H1 (cell line): ENCODE measurements around the gene CALD1. TPM values are rescaled to one million over a fixed set of nuclear protein-coding genes. Genes with fewer than 3 reads are reported as not detected.

Experiments used
- CTCF ChIA-PET: fragments of 300-600 bp; sonication (Branson Sonifier 250); formaldehyde crosslinking; loops from one replicate; lab custom pipeline; 2021; ENCODE audit not compliant: partially characterized antibody; lab: Charles Lee
- POLR2A ChIA-PET: fragments of 300-600 bp; sonication (Branson Sonifier 250); formaldehyde crosslinking; loops from one replicate; lab custom pipeline; 2021; ENCODE audit warnings: inconsistent platforms; ENCODE audit not compliant: partially characterized antibody; lab: Charles Lee
- DNase-seq, 2 experiments: peaks; one replicate each; pipeline versions ENCODE4 v3.0.0 to v3.0.0-alpha.2; 2010 to 2022; ENCODE audit warnings: low spot score in 2 of 2, low read depth in 1 of 2, mixed read lengths in 1 of 2
- FAIRE-seq: peaks from 2 replicates; lab custom pipeline; 2011; peaks lifted over from hg19 to GRCh38; lab: Jason Lieb, UNC
- H2AFZ ChIP-seq: 2 replicates; pipeline ENCODE4 v1.8.1; 2012; ENCODE audit warnings: low read length, inconsistent platforms
- H2AK5ac ChIP-seq: 2 replicates; pipeline ENCODE4 v1.6.1; 2013; ENCODE audit warnings: low read depth, low read length
- H2BK120ac ChIP-seq: replicated peaks from 2 replicates; pipeline ENCODE3; 2013; ENCODE audit warnings: low read depth, low read length, inconsistent platforms
- H2BK12ac ChIP-seq: 2 replicates; pipeline ENCODE4 v1.6.1; 2013; ENCODE audit warnings: low read depth, low read length
- H2BK15ac ChIP-seq: 2 replicates; pipeline ENCODE4 v1.6.1; 2013; ENCODE audit warnings: low read length
- H2BK20ac ChIP-seq: 2 replicates; pipeline ENCODE4 v1.6.1; 2013; ENCODE audit warnings: low read length
- H2BK5ac ChIP-seq: 2 replicates; pipeline ENCODE4 v1.6.1; 2013; ENCODE audit warnings: low read depth, low read length
- H3K14ac ChIP-seq: 2 replicates; pipeline ENCODE4 v1.6.1; 2013; ENCODE audit warnings: inconsistent platforms; ENCODE audit not compliant: insufficient read length
- H3K18ac ChIP-seq: 2 replicates; pipeline ENCODE4 v1.6.1; 2013; ENCODE audit warnings: low read length; ENCODE audit errors: extremely low read depth
- H3K23ac ChIP-seq: 2 replicates; pipeline ENCODE4 v1.6.1; 2013; ENCODE audit warnings: inconsistent platforms; ENCODE audit not compliant: insufficient read length
- H3K23me2 ChIP-seq: 2 replicates; pipeline ENCODE4 v1.6.1; 2013; ENCODE audit warnings: low read depth, low read length
- H3K27ac ChIP-seq: 2 replicates; pipeline ENCODE4 v1.6.1; 2011; ENCODE audit warnings: low read depth, low read length, inconsistent platforms
- H3K27me3 ChIP-seq, 4 experiments: replicated peaks in 1 of 4; 1 replicate in 1 of 4; 2 replicates in 3 of 4; pipeline versions ENCODE4 v1.6.1 to v1.8.1; 2011 to 2013; ENCODE audit warnings: low read length in 3 of 4, mild to moderate bottlenecking in 3 of 4, inconsistent platforms in 2 of 4, mixed read lengths in 2 of 4, moderate library complexity in 1 of 4; ENCODE audit not compliant: control insufficient read depth in 3 of 4, insufficient read depth in 3 of 4; ENCODE audit errors: extremely low read depth in 1 of 4
- H3K36me3 ChIP-seq, 4 experiments: 2 replicates each; pipeline versions ENCODE4 v1.6.1 to v1.8.1; 2011 to 2013; ENCODE audit warnings: mild to moderate bottlenecking in 4 of 4, low read length in 3 of 4, moderate library complexity in 2 of 4, control low read depth in 1 of 4, inconsistent platforms in 1 of 4; ENCODE audit not compliant: insufficient read depth in 4 of 4, control insufficient read depth in 2 of 4
- H3K4ac ChIP-seq: replicated peaks from 2 replicates; pipeline ENCODE3; 2013; ENCODE audit warnings: low read length, low read depth, mixed read lengths, inconsistent platforms; ENCODE audit not compliant: insufficient read length
- H3K4me1 ChIP-seq, 4 experiments: replicated peaks in 1 of 4; 1 replicate in 1 of 4; 2 replicates in 3 of 4; pipeline versions ENCODE4 v1.6.1 to v1.8.1; 2011 to 2013; ENCODE audit warnings: low read length in 3 of 4, inconsistent platforms in 2 of 4, mixed read lengths in 1 of 4; ENCODE audit not compliant: insufficient read depth in 4 of 4, control insufficient read depth in 3 of 4
- H3K4me2 ChIP-seq, 2 experiments: 2 replicates each; pipeline versions ENCODE4 v1.6.1 to v1.8.1; 2011 to 2013; ENCODE audit warnings: low read depth in 2 of 2, low read length in 2 of 2, control low read depth in 1 of 2, inconsistent platforms in 1 of 2, mild to moderate bottlenecking in 1 of 2; ENCODE audit not compliant: insufficient read depth in 1 of 2
- H3K4me3 ChIP-seq, 4 experiments: fragments of 200-600, 300-600 bp in 1 of 4; sonication (generic), shearing (Covaris generic), sonication (Bioruptor Twin) in 1 of 4; 2 replicates each; pipeline versions ENCODE4 v1.5.1 to v1.8.1; 2011 to 2016; ENCODE audit warnings: low read length in 4 of 4, low read depth in 3 of 4, control low read depth in 2 of 4, inconsistent platforms in 2 of 4, mild to moderate bottlenecking in 2 of 4, mixed read lengths in 1 of 4, moderate library complexity in 1 of 4; ENCODE audit not compliant: insufficient read depth in 2 of 4; ENCODE audit errors: extremely low read depth in 1 of 4
- H3K56ac ChIP-seq: replicated peaks from 2 replicates; pipeline ENCODE3; 2013; ENCODE audit warnings: low read depth, mild to moderate bottlenecking, mixed read lengths, low read length, inconsistent platforms; ENCODE audit not compliant: insufficient read length
- H3K79me1 ChIP-seq: 2 replicates; pipeline ENCODE4 v1.6.1; 2013; ENCODE audit warnings: low read depth, low read length, control low read depth
- H3K79me2 ChIP-seq, 2 experiments: 2 replicates each; pipeline versions ENCODE4 v1.6.1 to v1.8.1; 2012 to 2013; ENCODE audit warnings: low read length in 2 of 2, mild to moderate bottlenecking in 2 of 2, inconsistent platforms in 1 of 2; ENCODE audit not compliant: insufficient read depth in 2 of 2, control insufficient read depth in 1 of 2
- H3K9ac ChIP-seq, 4 experiments: replicated peaks in 1 of 4; 1 replicate in 1 of 4; 2 replicates in 3 of 4; pipeline versions ENCODE4 v1.6.1 to v1.8.1; 2011 to 2013; ENCODE audit warnings: low read depth in 3 of 4, low read length in 3 of 4, control low read depth in 2 of 4, mild to moderate bottlenecking in 2 of 4, moderate library complexity in 2 of 4, inconsistent platforms in 1 of 4; ENCODE audit errors: extremely low read depth in 1 of 4
- H3K9me3 ChIP-seq, 2 experiments: 2 replicates each; pipeline versions ENCODE4 v1.6.1 to v1.8.1; 2012 to 2013; ENCODE audit warnings: mild to moderate bottlenecking in 2 of 2, moderate library complexity in 2 of 2, control low read depth in 1 of 2, inconsistent platforms in 1 of 2, low read depth in 1 of 2, low read length in 1 of 2, mixed read lengths in 1 of 2; ENCODE audit not compliant: insufficient read depth in 2 of 2
- H4K20me1 ChIP-seq, 2 experiments: replicated peaks in 1 of 2; 2 replicates each; pipeline versions ENCODE3 to v1.8.1; 2011 to 2013; ENCODE audit warnings: inconsistent platforms in 2 of 2, low read length in 2 of 2, mild to moderate bottlenecking in 1 of 2; ENCODE audit not compliant: insufficient read depth in 2 of 2, control insufficient read depth in 1 of 2
- H4K5ac ChIP-seq: 2 replicates; pipeline ENCODE4 v1.6.1; 2013; ENCODE audit warnings: low read length, low read depth, mixed read lengths, inconsistent platforms; ENCODE audit not compliant: insufficient read length
- H4K8ac ChIP-seq: 2 replicates; pipeline ENCODE4 v1.8.0; 2013; ENCODE audit warnings: mild to moderate bottlenecking, moderate library complexity, low read length, inconsistent platforms; ENCODE audit not compliant: insufficient read depth; ENCODE audit errors: extremely low read depth
- H4K91ac ChIP-seq: replicated peaks from 2 replicates; pipeline ENCODE3; 2013; ENCODE audit warnings: low read length, mixed read lengths, inconsistent platforms; ENCODE audit not compliant: insufficient read length
- ASH2L ChIP-seq: fragments of 200-600, 300-600 bp; sonication (generic); IDR thresholded peaks from one replicate; pipeline ENCODE4 v1.7.1; 2017; ENCODE audit warnings: low read length
- ATF3 ChIP-seq: IDR thresholded peaks from 2 replicates; pipeline ENCODE4 v1.6.1; 2011; ENCODE audit warnings: low read depth, mild to moderate bottlenecking, low read length; ENCODE audit not compliant: insufficient read depth
- BCL11A ChIP-seq, 2 experiments: IDR thresholded peaks; one replicate each; pipeline ENCODE4 v1.6.1; 2011; ENCODE audit warnings: low read depth in 2 of 2, low read length in 2 of 2, mild to moderate bottlenecking in 2 of 2
- CREB1 ChIP-seq: IDR thresholded peaks from 2 replicates; pipeline ENCODE4 v1.6.1; 2012; ENCODE audit warnings: inconsistent platforms
- E2F6 ChIP-seq: IDR thresholded peaks from 2 replicates; pipeline ENCODE4 v1.6.1; 2012; ENCODE audit warnings: inconsistent platforms
- GABPA ChIP-seq: IDR thresholded peaks from 2 replicates; pipeline ENCODE4 v1.6.1; 2011; ENCODE audit warnings: mild to moderate bottlenecking, low read length, moderate library complexity, borderline replicate concordance; ENCODE audit not compliant: insufficient read depth
- GTF2F1 ChIP-seq: IDR thresholded peaks from 2 replicates; pipeline ENCODE4 v1.6.1; 2012; ENCODE audit warnings: low read depth, low read length, improper control_type of control experiment, borderline replicate concordance
- MAX ChIP-seq: IDR thresholded peaks from 2 replicates; pipeline ENCODE4 v1.6.1; 2012; ENCODE audit warnings: inconsistent platforms
- POU5F1 ChIP-seq: IDR thresholded peaks from 2 replicates; pipeline ENCODE4 v1.6.1; 2011; ENCODE audit warnings: low read depth, mild to moderate bottlenecking, low read length, moderate library complexity
- RBBP5 ChIP-seq: IDR thresholded peaks from 2 replicates; pipeline ENCODE4 v1.7.1; 2012; ENCODE audit warnings: low read depth, mild to moderate bottlenecking, inconsistent platforms, low read length, moderate library complexity, borderline replicate concordance
- RXRA ChIP-seq: IDR thresholded peaks from 2 replicates; pipeline ENCODE4 v1.6.1; 2011; ENCODE audit warnings: low read depth, mild to moderate bottlenecking, low read length, moderate library complexity; ENCODE audit not compliant: insufficient read depth
- SIX5 ChIP-seq: IDR thresholded peaks from 2 replicates; pipeline ENCODE4 v1.6.1; 2011; ENCODE audit warnings: mild to moderate bottlenecking, low read depth, low read length
- SP1 ChIP-seq: IDR thresholded peaks from 2 replicates; pipeline ENCODE4 v1.6.1; 2011; ENCODE audit warnings: low read depth, low read length
- SP4 ChIP-seq: IDR thresholded peaks from 2 replicates; pipeline ENCODE4 v1.6.1; 2012; ENCODE audit warnings: low read length, inconsistent platforms
- WGBS, 2 experiments: shearing (Covaris generic) in 1 of 2; methylation state at CpG; one replicate each; pipeline versions ENCODE4 v1.1.6 to v1.1.7; 2013 to 2015; ENCODE audit warnings: low lambda C conversion rate in 2 of 2, mixed read lengths in 2 of 2, inconsistent platforms in 1 of 2, low coverage in 1 of 2, missing lambda C conversion rate in 1 of 2; ENCODE audit not compliant: insufficient replicate concordance in 2 of 2, insufficient coverage in 1 of 2, insufficient read length in 1 of 2; ENCODE audit errors: extremely low coverage in 1 of 2, missing lambda C conversion rate in 1 of 2; 5-methylcytosine and 5-hydroxymethylcytosine counted together
- polyA plus RNA-seq, 7 experiments: library from polyadenylated mRNA; depleted of rRNA in 3 of 7; stranded (reverse) in 5 of 7; unstranded in 2 of 7; fragments of >200 nt in 5 of 7; fragments of 200-250 nt in 2 of 7; gene quantifications; 1 replicate in 5 of 7; 2 replicates in 1 of 7; 4 replicates in 1 of 7; pipeline versions ENCODE4 v1.2.1 to v1.2.3, GENCODE V29; 2011 to 2013; ENCODE audit warnings: missing spikeins in 2 of 7, mixed read lengths in 2 of 7
- total RNA-seq: library from RNA; stranded (reverse); fragmentation: NEBNext Ultra II Directional; extraction: Animal tissue kit (Norgen Biotek cat#: 25700); gene quantifications from 2 replicates; pipeline ENCODE4 v1.2.1, GENCODE V29; 2021

The CALD1 gene
- total and polyA plus RNA-seq, 2 of the 8 experiments (the other 6 are each of a cell fraction or from before 2014, with no cell fraction given): 34.3 to 177 TPM

GRCh38 chr7:134730411-134730829 is 49.0 kb upstream of the CALD1 start:
- Histone ChIP-seq H4K8ac (no peak overlapping the region), H2AFZ (no peak overlapping the region), H2BK20ac (no peak overlapping the region), H2BK120ac (no peak overlapping the region), H3K9me3 (no peaks in the 10 kb centered on the region), H3K4me3 (no peak overlapping the region), H4K5ac (no peak overlapping the region), H3K56ac (no peak overlapping the region), H3K4me1 (no peaks in the 10 kb centered on the region), H3K79me1 (no peaks in the 10 kb centered on the region), H3K27ac (no peak overlapping the region), H3K4ac (no peak overlapping the region), H4K20me1 (no peaks in the 10 kb centered on the region), H2BK5ac (no peak overlapping the region), H2AK5ac (no peak overlapping the region), H3K23me2 (0 out of 2 replicates have a peak, but pooled peaks cover 2% of the 10 kb centered on the region), H3K18ac (no peak overlapping the region), H3K27me3 (0 out of 7 replicates have a peak, but pooled peaks cover 0 to 2% (median 0%) of the 10 kb centered on the region in 4 experiments), H3K4me2 (no peak overlapping the region), H3K23ac (no peak overlapping the region), H2BK15ac (no peak overlapping the region), H3K36me3 (no peaks in the 10 kb centered on the region), H4K91ac (no peak overlapping the region), H3K14ac (no peak overlapping the region), H2BK12ac (no peak overlapping the region), H3K79me2 (no peaks in the 10 kb centered on the region), H3K9ac (no peak overlapping the region)
- DNase-seq (no peak), FAIRE-seq (no peak)
- TF ChIP-seq RXRA: no peak
- no peak for TF ChIP-seq BCL11A (IDR thresholded peaks at IDR 0.05; ENCODE audit: low read depth in 2 of 2, low read length in 2 of 2)
- no peak for TF ChIP-seq ASH2L
- no peak for TF ChIP-seq SIX5
- no peak for TF ChIP-seq MAX
- no peak for TF ChIP-seq GABPA
- TF ChIP-seq SP1: no peak
- TF ChIP-seq SP4: no peak
- TF ChIP-seq GTF2F1: no peak
- TF ChIP-seq E2F6: no peak
- TF ChIP-seq ATF3: no peak
- no peak for TF ChIP-seq POU5F1
- no peak for TF ChIP-seq RBBP5
- no peak for TF ChIP-seq CREB1
- 87% methylated on average over 1 of the region's 1 CpG; no CpG with 5 or more reads in 1 of the 2 experiments for WGBS, 2 experiments
- ChIA-PET POLR2A (interaction anchor here (1.5 kb wide), 1 partner anchor 49 kb away, joined by 4 read pairs; no protein-coding TSS in a partner anchor), CTCF (interaction anchor here (1.2 to 17.5 kb wide), 3 partner anchors 19 to 35 kb away, joined by 3 to 249 read pairs (median 12); no protein-coding TSS in a partner anchor)
